Breast epithelium (tissue), 3 donors: Measurements from ENCODE around the gene UNC5B.

Experiments used
- CTCF ChIP-seq, 3 donors: fragments of 450-650 bp; IDR thresholded peaks; one replicate each; pipeline ENCODE4 v1.5.1; 2016 to 2017; ENCODE audit warnings: antibody characterized with exemption in 3 of 3, mild to moderate bottlenecking in 3 of 3, moderate library complexity in 3 of 3
- POLR2A ChIP-seq: fragments of 450-650 bp; IDR thresholded peaks from one replicate; pipeline ENCODE4 v1.6.1; 2016; ENCODE audit warnings: antibody characterized with exemption, mild to moderate bottlenecking, moderate library complexity
- POLR2AphosphoS5 ChIP-seq, 3 donors: sonication (generic); formaldehyde crosslinking; IDR thresholded peaks; one replicate each; pipeline ENCODE4 v1.6.1; 2017; ENCODE audit warnings: antibody characterized with exemption in 3 of 3

- TF ChIP-seq POLR2AphosphoS5 (IDR thresholded peaks at IDR 0.05) (no peak), CTCF (IDR thresholded peaks at IDR 0.05) (no peak), POLR2A (no peak)
Measured at GRCh38 chr10:71259282-71259681, 46.9 kb downstream of the UNC5B start.
